Activated CD8-positive, alpha-beta memory T cell treated with anti-CD3 and anti-CD28 coated beads, Interleukin-2, amount 50 U/mL, for 24 hours (primary cell): ENCODE data around the gene MED27.

Experiments used
- DNase-seq: peaks from one replicate; pipeline ENCODE4 v3.0.0-alpha.2; 2020; ENCODE audit errors: extremely low read depth

MED27 gene

DNA sequence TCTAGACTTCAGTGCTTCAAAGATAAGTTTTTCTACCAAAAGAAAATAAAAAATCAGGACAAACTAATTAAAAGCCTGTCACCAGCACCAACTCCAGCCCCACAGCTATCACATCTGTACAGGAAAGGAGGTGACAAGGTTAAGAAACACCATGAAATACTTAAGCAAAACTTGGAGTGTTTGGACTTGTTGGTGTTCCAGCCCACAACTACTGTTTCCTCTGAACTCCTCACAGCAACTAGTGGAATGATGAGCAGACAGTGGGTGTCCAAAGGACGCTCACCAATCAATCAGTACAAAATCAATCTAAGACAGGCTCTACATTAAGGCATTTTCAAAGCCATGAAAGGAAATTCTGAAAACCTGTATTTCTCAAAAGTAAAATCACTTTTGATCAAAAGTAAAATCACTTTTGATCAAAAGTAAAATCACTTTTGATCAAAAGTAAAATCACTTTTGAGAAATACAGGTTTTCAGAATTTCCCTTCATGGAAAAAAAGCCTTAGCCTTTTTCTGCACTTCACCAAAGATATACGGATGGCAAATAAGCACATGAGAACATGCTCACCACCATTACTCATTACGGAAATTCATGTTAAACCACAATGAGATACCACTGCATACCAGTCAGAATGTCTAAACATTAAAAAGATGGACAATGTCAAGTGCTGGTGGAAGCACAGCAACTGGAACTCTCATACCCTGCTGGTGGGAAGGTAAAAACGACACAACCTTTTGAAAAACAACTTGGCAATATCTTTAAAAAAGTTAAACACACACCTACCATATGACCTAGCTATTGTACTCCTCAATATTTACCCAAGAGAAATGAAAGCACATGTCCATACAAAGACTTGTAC, 79.7 kb downstream of the MED27 start:
- DNase-seq = no peak

DNA sequence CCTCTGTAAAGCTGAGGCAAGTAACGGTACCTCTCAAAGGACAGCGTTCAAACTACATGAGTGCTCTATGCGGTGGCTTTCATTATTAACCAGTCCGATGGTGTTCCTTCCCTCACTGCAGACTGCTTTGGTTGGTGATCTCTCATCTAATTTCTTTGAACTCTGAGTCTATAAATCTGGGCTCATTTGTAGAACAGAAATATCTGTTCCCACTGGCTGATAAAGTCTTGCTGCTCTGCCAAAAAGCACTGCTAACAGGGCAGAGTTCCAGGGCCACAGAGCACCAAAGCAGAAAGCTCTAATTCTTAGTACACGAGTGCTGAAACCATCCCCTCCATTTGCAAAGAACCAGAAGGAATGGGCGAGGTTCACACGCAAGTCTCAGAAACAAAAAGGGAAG, 81.9 kb downstream of the MED27 start:
- DNase-seq = no peak

DNA sequence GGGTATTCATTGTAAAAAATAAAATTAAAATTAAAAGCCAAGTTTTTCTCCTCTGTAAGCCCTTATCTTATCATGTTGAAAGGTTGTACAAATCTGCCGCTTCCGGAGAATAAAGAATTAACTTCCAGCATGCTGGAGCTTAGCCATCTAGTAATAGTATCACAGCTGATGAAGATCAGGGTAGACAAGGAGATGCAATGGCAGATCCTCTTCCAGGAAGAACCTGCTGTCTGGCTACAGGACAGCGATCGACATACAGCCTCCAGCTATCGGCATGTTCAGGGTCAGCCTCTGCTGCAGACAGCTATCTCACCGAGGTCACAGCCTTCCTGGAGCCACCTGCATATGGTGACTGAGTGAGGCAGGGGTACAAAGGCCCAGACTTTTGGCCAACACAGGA, 82.6 kb downstream of the MED27 start:
- DNase-seq = no peak

DNA sequence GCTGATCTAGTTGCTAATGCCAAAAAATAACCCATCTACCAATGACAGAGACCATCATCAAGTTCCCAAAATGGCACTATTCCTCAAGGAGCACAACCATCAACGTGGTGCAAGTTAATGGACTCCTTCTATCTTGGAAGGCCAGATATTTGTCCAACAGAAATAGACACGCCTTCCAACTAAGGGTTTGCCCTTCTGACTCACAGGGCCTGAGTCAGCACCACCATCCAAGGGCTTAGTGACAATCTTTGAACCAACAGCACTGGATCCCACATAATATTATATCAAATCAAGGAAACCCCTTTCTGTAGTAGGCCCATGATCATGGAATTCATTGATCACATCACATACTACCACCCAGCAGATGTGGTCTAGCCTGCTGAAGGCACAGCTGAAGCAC, 84.3 kb downstream of the MED27 start:
- DNase-seq = no peak

DNA sequence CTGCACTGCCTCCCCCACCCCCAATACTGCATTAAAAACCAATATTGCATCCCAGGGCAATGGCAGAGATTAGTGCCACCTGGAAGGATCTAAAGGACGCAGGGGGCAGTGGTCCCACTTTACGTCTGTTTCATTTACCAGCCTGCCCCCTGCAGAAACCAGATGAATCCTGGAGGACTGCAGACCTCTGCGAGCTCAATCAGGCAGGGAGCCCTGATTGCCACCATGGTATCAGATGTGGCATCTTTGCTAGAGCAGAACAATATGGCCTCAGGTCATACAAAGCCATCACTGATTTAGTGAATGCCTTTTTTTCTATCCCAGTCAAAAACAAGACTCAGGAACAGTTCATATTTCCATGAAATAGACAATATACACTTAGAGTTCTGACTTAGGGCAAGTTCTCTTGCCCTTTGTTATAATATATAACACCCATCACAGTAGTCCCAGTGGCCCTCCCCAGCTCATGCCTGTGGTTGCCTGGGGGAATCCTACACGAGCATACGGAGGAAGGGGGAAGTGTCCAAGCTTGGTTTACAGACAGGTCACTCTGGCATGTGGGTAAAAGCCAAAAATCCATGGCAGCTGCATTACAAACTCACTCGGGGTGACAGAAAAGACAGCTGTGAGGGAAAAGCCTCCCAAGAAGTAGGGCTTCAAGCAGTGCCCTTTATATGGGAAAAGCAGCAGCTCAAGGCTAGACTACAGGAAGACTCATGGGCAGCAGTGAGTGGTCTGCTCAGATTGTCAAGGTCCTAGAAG, 85.1 kb downstream of the MED27 start:
- DNase-seq = no peak

GRCh38 chr9:131992906-131993657, 86.6 kb downstream of the MED27 start:
- DNase-seq = no peak

DNA sequence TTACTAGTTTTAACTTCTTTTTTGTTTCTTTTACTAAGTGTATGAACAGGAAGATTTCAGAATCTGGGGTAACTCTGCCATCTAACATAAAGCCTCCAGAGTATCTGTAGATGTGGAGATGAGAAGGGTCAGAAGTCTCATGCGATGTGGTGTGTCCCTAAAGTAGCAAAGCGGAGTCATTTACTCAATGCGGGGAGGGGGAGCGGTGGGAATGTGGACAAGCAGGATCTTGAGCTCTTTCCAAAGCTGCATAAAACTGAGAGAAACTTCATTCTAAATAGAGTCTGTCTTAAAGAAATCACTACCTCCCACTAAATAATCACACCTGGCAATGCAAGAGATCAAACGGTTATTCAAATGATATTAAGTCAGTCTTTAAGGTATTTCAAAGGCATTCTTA, 92.4 kb downstream of the MED27 start:
- DNase-seq = no peak

DNA sequence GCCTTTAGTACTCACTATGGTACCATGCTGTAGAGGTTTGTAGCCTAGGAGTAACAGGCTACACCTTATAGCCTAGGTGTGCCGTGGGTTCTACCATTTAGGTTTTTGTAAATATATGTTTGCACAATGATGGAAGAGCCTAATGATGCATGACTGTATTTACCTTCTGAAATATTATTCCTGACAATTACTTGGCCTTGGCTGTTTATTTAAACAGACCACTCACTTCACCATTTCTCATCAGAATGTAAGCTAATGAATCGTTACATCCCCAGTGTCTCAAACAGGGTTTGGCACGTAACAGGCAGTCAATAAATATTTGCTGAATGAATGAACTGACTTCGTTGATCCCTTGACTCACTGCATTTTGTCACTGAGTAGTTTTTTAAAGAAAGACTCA, 93.1 kb downstream of the MED27 start:
- DNase-seq = no peak

- no peak for DNase-seq
Observed at GRCh38 chr9:131986089-131986488, 93.6 kb downstream of the MED27 start.

- DNase-seq = no peak
Observed at GRCh38 chr9:131984564-131984963, 95.1 kb downstream of the MED27 start.

GRCh38 chr9:131982671-131983239, 96.9 kb downstream of the MED27 start:
- DNase-seq = no peak

- DNase-seq = no peak
Observed at GRCh38 chr9:131982102-131982501, 97.6 kb downstream of the MED27 start.

GRCh38 chr9:131981116-131981776, 98.4 kb downstream of the MED27 start:
- no peak for DNase-seq

- no peak for DNase-seq
Observed at GRCh38 chr9:131980267-131981016, 99.2 kb downstream of the MED27 start.

- no peak for DNase-seq
Observed at GRCh38 chr9:131977109-131977838, 102.4 kb downstream of the MED27 start.

GRCh38 chr9:131976157-131977108, 103.2 kb downstream of the MED27 start:
- DNase-seq = no peak

DNA sequence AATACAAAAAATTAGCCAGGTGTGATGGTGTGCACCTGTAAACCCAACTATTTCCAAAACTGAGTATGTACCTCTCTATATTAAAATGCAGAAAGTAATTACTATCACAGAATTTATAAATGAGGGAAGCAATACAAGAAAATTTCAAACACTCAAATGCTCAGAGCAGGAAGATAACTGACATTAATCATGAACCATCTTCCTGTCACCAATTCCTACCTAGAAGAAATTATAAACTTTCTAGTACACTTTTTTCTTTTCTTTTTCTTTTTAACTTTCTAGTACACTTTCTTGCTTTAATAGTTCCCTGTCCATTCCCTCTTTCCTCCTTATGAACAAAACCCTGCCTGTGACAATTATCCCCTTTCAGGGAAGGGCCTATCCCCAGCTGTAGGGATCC, 106.8 kb downstream of the MED27 start:
- no peak for DNase-seq

DNA sequence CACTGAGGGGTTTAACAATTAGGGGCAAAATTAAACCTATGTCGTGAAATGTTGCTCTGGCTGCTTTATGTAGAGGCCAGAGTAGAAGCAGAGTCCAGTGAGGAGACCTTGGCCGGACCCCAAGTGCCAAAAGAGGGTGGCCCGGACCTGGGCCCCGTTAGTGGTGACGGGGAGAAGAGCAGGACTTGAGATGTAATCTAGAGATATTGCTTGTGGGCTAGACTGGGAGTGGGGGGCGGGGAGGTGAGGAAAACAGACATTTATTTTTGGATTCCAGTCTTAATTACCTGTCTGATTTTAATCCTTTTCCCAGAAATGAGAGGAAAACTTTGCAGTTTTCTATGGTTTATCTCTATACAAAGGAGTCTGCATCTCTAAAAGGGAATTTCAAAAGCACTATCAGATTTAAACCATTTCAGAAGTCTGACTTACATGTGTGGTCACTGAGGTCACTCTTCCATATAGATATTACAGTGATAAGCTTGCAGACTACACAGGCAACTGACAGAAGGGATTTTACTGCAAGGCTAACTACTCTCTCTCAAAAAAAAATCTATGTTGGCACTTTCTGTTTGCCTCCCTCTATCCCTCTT, 108.1 kb downstream of the MED27 start:
- DNase-seq = no peak
